GM19035 (cell line): ENCODE data around the gene SEC31B.

Experiments used
- ATAC-seq: cut with Tn5 transposase; IDR thresholded peaks from one replicate; pipeline ENCODE4 v1.9.1; 2021; ENCODE audit not compliant: unreplicated experiment

Gene SEC31B

GRCh38 chr10:100519311-100520051 lies at the start of gene SEC31B:
Gene SEC31B, minus strand, starts transcription at chr10:100519861. Its CDS starts 2,909 bp downstream, at chr10:100516952.
- no peak for ATAC-seq

- no peak for ATAC-seq
Observed at GRCh38 chr10:100568912-100569311, 49.3 kb upstream of the SEC31B start.

GRCh38 chr10:100567826-100568225 lies 48.2 kb upstream of the SEC31B start:
- no peak for ATAC-seq

- ATAC-seq: no peak
Observed at GRCh38 chr10:100567249-100567648, 47.6 kb upstream of the SEC31B start.

- no peak for ATAC-seq
Observed at GRCh38 chr10:100566561-100566960, 46.9 kb upstream of the SEC31B start.

- no peak for ATAC-seq
Observed at GRCh38 chr10:100565206-100565985, 45.7 kb upstream of the SEC31B start.

GRCh38 chr10:100562008-100562672 lies 42.5 kb upstream of the SEC31B start:
- ATAC-seq: peak; percentile 63

GRCh38 chr10:100561005-100561404 lies 41.3 kb upstream of the SEC31B start:
- no peak for ATAC-seq

- no peak for ATAC-seq
Observed at GRCh38 chr10:100560248-100560647, 40.6 kb upstream of the SEC31B start.

- no peak for ATAC-seq
Observed at GRCh38 chr10:100554902-100555301, 35.2 kb upstream of the SEC31B start.

- no peak for ATAC-seq
Observed at GRCh38 chr10:100553929-100554328, 34.3 kb upstream of the SEC31B start.

- no peak for ATAC-seq
Observed at GRCh38 chr10:100551738-100552137, 32.1 kb upstream of the SEC31B start.

GRCh38 chr10:100551196-100551595 lies 31.5 kb upstream of the SEC31B start:
- no peak for ATAC-seq

- ATAC-seq: no peak
Observed at GRCh38 chr10:100544950-100545349, 25.3 kb upstream of the SEC31B start.

- ATAC-seq: no peak
Observed at GRCh38 chr10:100537475-100537874, 17.8 kb upstream of the SEC31B start.

GRCh38 chr10:100535715-100536353 lies 16.2 kb upstream of the SEC31B start, which contains the start of gene HIF1AN:
Gene HIF1AN, plus strand, starts transcription at chr10:100535943. Its CDS starts 16 bp downstream, at chr10:100535959.
- ATAC-seq: peak; percentile 97

- peak; percentile 7 for ATAC-seq
Observed at GRCh38 chr10:100535338-100535714, 15.7 kb upstream of the SEC31B start.

GRCh38 chr10:100534726-100535125 lies 15.1 kb upstream of the SEC31B start:
- ATAC-seq: no peak

- no peak for ATAC-seq
Observed at GRCh38 chr10:100531761-100532160, 12.1 kb upstream of the SEC31B start.

- peak; percentile 74 for ATAC-seq
Observed at GRCh38 chr10:100529475-100530298, 10.0 kb upstream of the SEC31B start, which contains the start of gene NDUFB8. Gene NDUFB8, minus strand, starts transcription at chr10:100529871. Its CDS starts 20 bp downstream, at chr10:100529851.
